Kidney tubule cell (primary cell): Measurements from ENCODE around the gene TBPL1.

ENCODE experiments used
- DNase-seq: peaks from one replicate; pipeline ENCODE4 v3.0.0-alpha.2; 2018; ENCODE audit warnings: low spot score

The TBPL1 gene

GRCh38 chr6:133953634-133954415, 801 bp downstream of the TBPL1 start:
- no peak for DNase-seq

DNA sequence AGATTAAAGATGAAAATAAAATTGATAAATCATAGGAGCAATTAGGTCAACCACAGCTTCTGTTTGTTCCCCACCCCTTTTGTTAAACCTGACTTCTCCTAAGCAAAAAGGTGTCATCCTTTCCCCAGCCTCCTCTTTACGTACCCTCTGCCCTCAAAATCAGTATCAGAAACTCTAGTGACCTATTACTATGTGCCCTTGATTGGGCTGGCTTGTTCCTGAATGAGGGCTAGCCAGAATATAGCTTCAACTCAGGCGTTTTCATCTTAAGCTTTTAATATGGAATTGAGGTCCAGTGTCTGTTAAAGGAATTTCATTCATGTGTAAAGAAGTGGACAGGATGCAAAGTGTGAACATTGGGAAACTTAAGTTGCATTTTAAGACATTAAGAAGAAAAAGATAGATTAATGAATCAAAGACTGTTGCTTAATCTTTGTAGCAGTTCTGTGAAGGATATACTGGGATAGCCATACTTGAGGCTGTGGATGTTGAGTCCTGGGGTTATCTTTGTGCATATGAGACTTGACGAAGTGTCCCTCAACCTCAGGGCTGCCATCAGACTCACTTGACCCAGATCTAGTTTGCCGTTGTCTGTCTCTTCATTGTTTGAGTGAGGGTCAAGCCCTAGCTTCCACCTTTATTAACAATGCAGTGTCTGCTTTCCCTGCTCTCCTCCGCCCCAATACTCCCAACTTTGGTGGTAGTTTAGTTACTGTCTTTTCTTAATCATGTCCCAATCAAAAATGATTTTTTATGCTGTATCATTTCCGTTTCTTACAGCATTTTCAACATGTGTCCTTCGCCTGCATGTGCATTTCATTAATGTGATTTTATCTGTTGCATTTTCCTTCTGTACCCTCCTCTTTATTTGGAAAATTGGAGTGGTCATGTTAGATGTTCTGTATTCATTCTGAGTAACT, 1.9 kb downstream of the TBPL1 start:
- no peak for DNase-seq

DNA sequence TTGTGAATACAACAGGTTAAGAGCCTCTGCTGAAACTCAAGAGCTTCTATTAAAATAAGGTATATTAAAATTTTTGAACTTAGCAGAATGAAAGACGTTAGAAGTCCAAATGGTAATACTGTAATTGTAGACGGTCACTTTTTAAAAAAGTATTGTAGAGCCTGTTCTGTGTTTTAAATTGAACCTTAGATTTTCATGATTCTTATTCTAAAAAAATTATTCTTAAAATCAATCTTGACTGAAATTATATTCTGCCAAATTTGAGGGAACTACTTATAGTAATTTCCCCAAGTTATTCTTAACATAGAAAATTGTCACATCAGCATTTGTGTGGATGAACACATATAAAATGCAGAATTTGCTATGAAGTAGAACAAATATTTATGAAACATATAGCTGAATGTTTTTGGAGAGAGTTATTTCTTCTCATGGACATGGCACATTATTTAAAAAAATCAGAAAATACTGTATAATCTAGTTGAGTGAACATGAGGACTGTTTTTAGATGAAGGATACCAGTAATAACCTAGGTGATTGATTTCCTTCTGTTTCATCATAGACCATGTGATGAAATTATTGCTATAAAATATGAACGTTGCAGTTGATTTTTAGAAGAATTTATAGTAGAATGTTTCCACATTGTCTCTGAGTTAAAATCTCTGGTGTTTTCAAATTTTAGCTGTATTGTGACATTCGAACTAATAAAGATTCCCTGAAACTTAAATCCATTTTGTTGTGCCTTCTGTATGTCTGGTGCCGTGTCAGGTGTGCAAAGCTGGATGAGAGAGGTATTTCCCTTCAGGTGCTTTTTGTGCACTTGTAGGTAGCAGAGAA, 2.8 kb downstream of the TBPL1 start:
- no peak for DNase-seq

DNA sequence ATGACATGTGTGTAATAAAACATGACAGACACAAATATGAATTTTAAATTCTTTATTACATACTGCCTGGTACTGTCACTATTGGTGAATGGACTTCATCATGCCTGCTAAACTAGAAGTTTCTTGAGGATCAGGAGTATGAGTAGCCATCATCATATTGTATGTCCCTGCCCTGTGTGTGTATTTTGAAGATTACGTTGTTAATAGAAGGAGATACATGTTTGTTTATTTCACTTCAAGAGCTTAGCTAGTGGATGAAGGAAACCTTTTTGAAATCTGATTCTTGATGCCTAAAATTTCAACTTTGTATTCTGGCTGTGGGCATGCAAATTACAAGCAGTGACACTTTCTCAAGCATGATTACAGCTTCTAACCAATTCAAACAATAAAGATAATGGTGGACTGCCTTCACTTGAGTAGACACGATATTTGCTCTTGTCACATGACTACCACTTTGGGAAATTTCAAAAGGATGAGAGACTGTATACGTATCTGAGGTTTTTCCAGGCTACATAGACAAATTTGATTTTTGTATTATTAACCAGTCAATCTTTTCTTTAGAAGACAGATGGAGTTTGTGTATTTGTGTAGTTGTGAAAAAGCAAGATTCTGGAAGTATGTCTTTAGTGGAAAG, 3.5 kb downstream of the TBPL1 start:
- no peak for DNase-seq

DNA sequence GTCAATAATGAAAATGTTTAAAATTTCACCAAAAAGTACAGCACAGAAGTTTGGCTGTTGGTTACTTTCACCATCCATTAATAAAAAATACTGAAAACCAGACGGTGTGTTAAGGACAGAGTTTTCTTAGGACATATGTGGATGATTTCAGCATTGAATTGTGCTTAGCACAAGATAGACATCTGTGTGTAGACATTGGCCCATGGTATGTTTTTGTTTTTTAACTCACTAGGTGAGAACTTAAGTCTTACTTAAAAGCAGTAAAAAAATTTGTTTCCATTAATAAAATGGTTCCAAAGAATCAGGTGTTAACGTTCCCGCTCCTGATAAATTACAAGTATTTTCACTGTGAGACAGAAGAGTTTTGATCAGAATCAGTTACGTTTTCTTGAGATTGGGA, 4.2 kb downstream of the TBPL1 start:
- DNase-seq: no peak

DNA sequence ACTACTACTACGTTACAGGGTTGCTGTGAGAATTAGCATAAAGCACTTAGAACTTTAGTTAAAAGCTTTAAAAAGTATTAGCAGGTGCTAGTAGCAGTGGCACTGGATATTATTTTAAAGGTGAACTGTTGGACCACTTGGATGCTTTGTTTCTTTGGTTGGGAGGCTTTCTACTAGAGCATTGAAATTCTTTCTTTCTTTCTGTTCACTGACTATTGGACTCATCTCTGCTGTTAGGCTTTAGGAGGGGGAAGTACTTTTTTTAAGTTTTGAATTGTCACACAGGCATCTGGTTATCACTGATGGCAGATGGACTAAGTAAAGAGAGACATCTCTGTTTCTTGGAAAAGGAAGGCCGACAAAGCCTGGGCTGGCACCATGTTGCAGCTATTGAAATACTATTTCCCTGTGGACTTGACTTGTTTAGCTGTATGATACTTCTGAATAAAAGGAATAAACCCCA, 4.8 kb downstream of the TBPL1 start:
- DNase-seq: no peak

DNA sequence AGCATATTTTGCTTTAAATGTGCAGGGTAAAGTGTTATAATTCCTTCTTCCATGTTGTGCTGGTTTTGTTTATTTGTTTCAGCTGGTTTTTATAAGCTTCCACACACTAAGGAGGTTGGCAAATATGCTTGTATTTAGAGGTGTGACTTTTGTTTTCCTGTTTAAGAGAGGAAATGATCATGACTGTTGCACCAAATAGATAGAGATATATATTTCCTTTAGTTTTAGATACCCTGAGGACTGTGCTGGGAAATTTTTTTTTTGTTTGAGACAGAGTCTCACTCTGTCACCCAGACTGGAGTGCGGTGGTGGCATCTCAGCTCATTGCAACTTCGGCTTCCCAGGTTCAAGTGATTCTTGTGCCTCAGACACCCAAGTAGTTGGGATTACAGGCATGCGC, 5.8 kb downstream of the TBPL1 start:
- DNase-seq: no peak

DNA sequence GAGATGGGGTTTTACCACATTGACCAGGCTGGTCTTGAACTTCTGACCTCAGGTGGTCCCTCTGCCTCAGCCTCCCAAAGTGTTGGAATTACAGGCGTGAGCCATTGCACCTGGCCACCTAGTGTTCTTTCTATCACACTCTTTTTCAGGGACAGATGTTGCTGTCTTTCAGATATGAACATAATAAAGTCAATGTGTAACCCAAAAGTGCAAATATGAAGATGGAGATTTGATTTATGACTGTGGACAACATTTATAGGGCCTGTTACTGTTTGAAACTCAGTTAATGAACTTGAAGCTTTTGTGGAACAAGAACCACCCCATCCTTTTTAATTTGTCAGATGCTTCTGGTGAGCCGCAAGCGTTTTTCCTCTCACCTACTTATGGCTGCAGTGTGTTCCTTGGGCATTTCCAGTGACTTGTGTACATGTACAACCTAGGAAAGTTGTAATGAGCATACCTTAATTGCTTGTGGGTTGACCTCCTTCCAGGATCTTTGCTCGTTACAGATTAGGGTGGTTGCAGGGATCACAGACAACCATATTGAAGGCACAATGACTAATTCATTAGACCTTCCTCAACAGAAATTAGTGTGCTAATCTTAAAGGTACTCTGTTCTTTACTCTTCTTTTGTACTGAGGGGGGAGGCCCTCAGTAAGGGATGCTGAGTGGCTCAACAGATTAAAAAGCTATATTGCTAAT, 6.8 kb downstream of the TBPL1 start:
- DNase-seq: no peak

GRCh38 chr6:133961831-133962230, 8.8 kb downstream of the TBPL1 start:
- DNase-seq: no peak

DNA sequence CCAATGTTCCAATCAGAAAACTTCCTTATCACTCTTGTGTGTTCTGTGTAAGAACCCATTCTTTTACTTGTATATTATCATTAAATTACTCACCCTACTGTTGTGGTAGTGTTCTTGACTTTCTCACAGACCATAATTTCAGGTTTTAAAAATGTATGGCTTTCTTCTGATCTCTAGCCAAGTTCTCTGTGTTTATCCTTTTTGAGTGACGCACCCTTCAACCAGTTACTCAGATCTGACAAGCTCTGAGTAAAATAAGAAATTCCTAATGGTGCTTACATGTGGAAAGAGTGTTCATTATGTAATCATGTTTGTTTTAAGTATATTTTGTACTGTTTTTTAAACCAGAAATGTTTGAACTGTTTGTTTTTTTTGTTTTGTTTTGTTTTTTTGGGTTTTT, 11.0 kb downstream of the TBPL1 start:
- DNase-seq: peak; percentile 33

GRCh38 chr6:133964702-133965101, 11.7 kb downstream of the TBPL1 start:
- DNase-seq: no peak

DNA sequence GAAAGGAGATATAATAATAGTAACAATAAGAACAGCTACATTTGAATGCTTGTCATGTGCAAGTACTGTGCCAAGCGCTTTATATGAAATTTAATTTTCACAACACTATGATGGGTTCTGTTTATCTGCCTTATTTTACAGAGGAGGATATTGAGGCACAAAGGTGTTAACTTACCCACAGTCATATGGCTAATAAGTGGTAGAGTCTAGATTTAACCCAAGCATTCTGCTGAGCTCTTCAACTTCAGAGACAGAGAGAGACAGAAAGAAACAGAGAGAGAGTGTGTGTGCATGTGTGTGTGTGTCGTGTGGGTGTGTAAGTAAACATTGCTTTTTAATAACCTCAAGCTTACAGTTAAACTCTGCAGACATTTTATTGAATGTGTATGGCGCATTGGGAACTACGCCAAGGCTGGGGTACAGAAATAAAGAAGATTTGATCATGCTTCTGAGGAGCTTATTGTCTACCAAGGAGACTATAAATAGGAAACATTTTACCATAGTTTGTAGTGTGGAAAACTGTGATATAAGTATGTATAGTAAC, 12.9 kb downstream of the TBPL1 start:
- DNase-seq: no peak

- no peak for DNase-seq
Observed at GRCh38 chr6:133966654-133967329, 13.8 kb downstream of the TBPL1 start.

GRCh38 chr6:133967347-133967746, 14.3 kb downstream of the TBPL1 start:
- peak; percentile 16 for DNase-seq

DNA sequence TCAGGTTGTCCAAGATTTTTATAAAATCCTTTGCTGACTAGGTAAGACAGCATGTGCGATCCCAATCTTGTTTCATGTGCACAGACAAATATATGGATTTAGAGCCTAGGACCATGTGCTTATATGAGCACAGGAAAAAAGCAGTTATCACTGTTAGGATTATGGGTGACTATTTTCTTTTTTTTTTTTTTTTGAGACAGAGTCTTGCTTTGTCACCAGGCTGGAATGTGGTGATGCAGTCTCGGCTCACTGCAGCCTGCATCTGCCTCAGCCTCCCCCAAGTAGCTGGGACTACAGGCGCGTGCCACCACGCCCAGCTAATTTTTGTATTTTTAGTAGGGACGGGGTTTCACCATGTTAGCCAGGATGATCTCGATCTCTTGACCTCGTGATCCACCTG, 14.8 kb downstream of the TBPL1 start:
- peak; percentile 78 for DNase-seq

GRCh38 chr6:133969285-133969920, 16.4 kb downstream of the TBPL1 start:
- DNase-seq: no peak

DNA sequence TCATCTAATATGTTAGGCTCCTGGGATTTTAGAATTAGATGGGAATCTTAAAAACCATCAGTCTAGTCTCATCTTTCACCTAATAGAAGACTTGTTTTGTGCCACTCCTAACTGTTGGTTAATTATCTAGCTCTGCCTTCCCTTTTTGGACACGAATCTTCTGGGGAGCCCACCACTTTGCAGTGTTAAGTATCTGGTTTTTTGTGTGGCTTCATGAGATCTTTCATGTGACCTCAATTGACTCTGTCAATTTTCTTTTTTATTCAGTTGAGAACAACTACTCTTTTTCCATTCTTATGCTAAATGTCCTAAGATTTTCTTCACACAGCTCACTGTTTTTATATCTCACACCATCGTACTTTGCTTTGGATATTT, 16.9 kb downstream of the TBPL1 start:
- no peak for DNase-seq

DNA sequence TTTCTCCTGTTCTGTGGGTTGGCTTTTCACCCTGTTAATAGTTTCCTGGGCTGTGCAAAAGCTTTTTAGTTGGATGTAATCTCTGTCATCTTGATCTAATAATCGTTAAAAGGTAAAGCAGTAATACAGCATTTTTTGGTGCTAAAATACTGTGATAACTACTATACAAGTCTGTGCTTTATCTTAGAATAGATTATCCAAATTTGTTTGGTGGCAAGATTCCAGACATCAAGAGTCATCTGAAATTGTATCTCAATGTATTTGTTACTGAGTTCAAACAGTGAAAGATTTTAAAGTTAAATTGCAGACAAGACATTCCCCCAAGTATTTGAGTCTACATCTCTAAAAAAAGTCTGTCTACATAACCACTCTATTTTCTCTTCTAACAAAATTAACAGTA, 18.8 kb downstream of the TBPL1 start:
- no peak for DNase-seq

- DNase-seq: no peak
Observed at GRCh38 chr6:133972388-133972787, 19.4 kb downstream of the TBPL1 start.
